GM18909 (cell line): ENCODE data around the gene PHC1.

Experiments
- ATAC-seq: cut with Tn5 transposase; IDR thresholded peaks from one replicate; pipeline ENCODE4 v1.9.1; 2021; ENCODE audit warnings: mild to moderate bottlenecking; ENCODE audit not compliant: unreplicated experiment, poor library complexity

Gene PHC1

GRCh38 chr12:8948701-8949341 lies 34.5 kb downstream of the PHC1 start:
- no peak for ATAC-seq

- peak; percentile 89 for ATAC-seq
Measured at GRCh38 chr12:8949342-8950220, 35.3 kb downstream of the PHC1 start, which contains the start of gene M6PR. Gene M6PR (minus strand): TSS chr12:8949645. CDS start chr12:8946404, 3,241 bp downstream.

- no peak for ATAC-seq
Measured at GRCh38 chr12:8950221-8950527, 35.9 kb downstream of the PHC1 start.

- ATAC-seq: no peak
Measured at GRCh38 chr12:8950702-8951478, 36.6 kb downstream of the PHC1 start.

GRCh38 chr12:8951744-8952143 lies 37.4 kb downstream of the PHC1 start:
- no peak for ATAC-seq

- ATAC-seq: no peak
Measured at GRCh38 chr12:8953773-8954402, 39.6 kb downstream of the PHC1 start.

- ATAC-seq: no peak
Measured at GRCh38 chr12:8956073-8956472, 41.8 kb downstream of the PHC1 start.

- ATAC-seq: no peak
Measured at GRCh38 chr12:8956772-8957171, 42.5 kb downstream of the PHC1 start.

GRCh38 chr12:8957561-8957960 lies 43.3 kb downstream of the PHC1 start:
- ATAC-seq: no peak

- no peak for ATAC-seq
Measured at GRCh38 chr12:8958066-8958465, 43.8 kb downstream of the PHC1 start.

- ATAC-seq: no peak
Measured at GRCh38 chr12:8960176-8960575, 45.9 kb downstream of the PHC1 start.

GRCh38 chr12:8968761-8969160 lies 54.5 kb downstream of the PHC1 start:
- ATAC-seq: no peak

- ATAC-seq: no peak
Measured at GRCh38 chr12:8969861-8970411, 55.6 kb downstream of the PHC1 start.

GRCh38 chr12:8970432-8970831 lies 56.1 kb downstream of the PHC1 start:
- no peak for ATAC-seq

GRCh38 chr12:8980137-8980536 lies 65.8 kb downstream of the PHC1 start:
- ATAC-seq: no peak

GRCh38 chr12:8985213-8985754 lies 71.0 kb downstream of the PHC1 start:
- no peak for ATAC-seq

GRCh38 chr12:8987163-8987562 lies 72.9 kb downstream of the PHC1 start:
- no peak for ATAC-seq

- ATAC-seq: no peak
Measured at GRCh38 chr12:8987685-8988084, 73.4 kb downstream of the PHC1 start.

GRCh38 chr12:8989413-8989812 lies 75.1 kb downstream of the PHC1 start, which contains the start of gene KLRG1:
Gene KLRG1 (plus strand): TSS chr12:8989546. CDS start chr12:8989636, 90 bp downstream.
- ATAC-seq: no peak
